Endothelial cell of umbilical vein (primary cell): ENCODE data around the gene IGFBP3. TPM values are rescaled to one million over a fixed set of nuclear protein-coding genes. Genes with fewer than 3 reads are reported as not detected.

ENCODE experiments used
- BruUV-seq: library from RNA; stranded (reverse); fragments of 400-500 nt; replicated peaks from 2 replicates; lab custom pipeline; 2021; lab: Mats Ljungman, UMichigan
- CTCF ChIA-PET: fragments of 300-600, 350-600 bp; sonication (Branson Sonifier 250); formaldehyde crosslinking; loops from one replicate; lab custom pipeline; 2021; ENCODE audit warnings: antibody characterized with exemption, inconsistent platforms; lab: Charles Lee
- POLR2A ChIA-PET: fragments of 300-600, 350-600 bp; sonication (Branson Sonifier 250); formaldehyde crosslinking; loops from one replicate; lab custom pipeline; 2021; ENCODE audit warnings: antibody characterized with exemption, inconsistent platforms; lab: Charles Lee
- DNase-seq: peaks from one replicate; pipeline ENCODE4 v3.0.0-alpha.2; 2011; ENCODE audit warnings: low read depth, low spot score
- FAIRE-seq: peaks from 2 replicates; lab custom pipeline; 2011; peaks lifted over from hg19 to GRCh38; lab: Jason Lieb, UNC
- H2AFZ ChIP-seq: 2 replicates; pipeline ENCODE4 v1.6.0; 2012; ENCODE audit warnings: low read depth, low read length, control low read depth, inconsistent platforms
- H3K27ac ChIP-seq: 2 replicates; pipeline ENCODE4 v1.5.1; 2011; ENCODE audit warnings: low read depth, mild to moderate bottlenecking, control low read depth, low read length, moderate library complexity; ENCODE audit not compliant: insufficient read depth
- H3K27me3 ChIP-seq, 2 experiments: 2 replicates each; pipeline versions ENCODE4 v1.6.0 to v1.6.1; 2011; ENCODE audit warnings: low read length in 2 of 2, mixed read lengths in 1 of 2; ENCODE audit not compliant: control insufficient read depth in 2 of 2, insufficient read depth in 2 of 2
- H3K36me3 ChIP-seq, 2 experiments: 2 replicates in 1 of 2; 3 replicates in 1 of 2; pipeline ENCODE4 v1.5.1; 2011; ENCODE audit warnings: low read length in 2 of 2, mild to moderate bottlenecking in 1 of 2, moderate library complexity in 1 of 2; ENCODE audit not compliant: control insufficient read depth in 2 of 2, insufficient read depth in 2 of 2; ENCODE audit errors: extremely low read depth in 1 of 2
- H3K4me1 ChIP-seq: 3 replicates; pipeline ENCODE4 v1.5.1; 2011; ENCODE audit warnings: mild to moderate bottlenecking, low read length; ENCODE audit not compliant: control insufficient read depth, insufficient read depth; ENCODE audit errors: extremely low read depth
- H3K4me2 ChIP-seq: 2 replicates; pipeline ENCODE4 v1.6.1; 2011; ENCODE audit warnings: low read length, control low read depth, mixed read lengths; ENCODE audit not compliant: insufficient read depth
- H3K4me3 ChIP-seq, 3 experiments: fragments of 200-600 bp in 1 of 3; sonication (generic), shearing (Covaris generic) in 1 of 3; replicated peaks in 1 of 3; 2 replicates each; pipeline ENCODE4 v1.5.1; 2011 to 2016; ENCODE audit warnings: control low read depth in 3 of 3, low read length in 3 of 3, mild to moderate bottlenecking in 2 of 3, inconsistent platforms in 1 of 3, low read depth in 1 of 3, moderate library complexity in 1 of 3; ENCODE audit not compliant: insufficient read depth in 1 of 3
- H3K79me2 ChIP-seq: 2 replicates; pipeline ENCODE4 v1.6.0; 2012; ENCODE audit warnings: low read length, inconsistent platforms; ENCODE audit not compliant: control insufficient read depth, insufficient read depth
- H3K9ac ChIP-seq: replicated peaks from 2 replicates; pipeline ENCODE3; 2011; ENCODE audit warnings: low read length, control low read depth; ENCODE audit not compliant: insufficient read depth; ENCODE audit errors: extremely low read depth
- H3K9me1 ChIP-seq: replicated peaks from 3 replicates; pipeline ENCODE4 v1.6.0; 2011; ENCODE audit warnings: mild to moderate bottlenecking, low read length; ENCODE audit not compliant: control insufficient read depth, insufficient read depth; ENCODE audit errors: extremely low read depth
- H3K9me3 ChIP-seq: replicated peaks from 2 replicates; pipeline ENCODE4 v1.5.1; 2012; ENCODE audit warnings: low read length, inconsistent platforms; ENCODE audit not compliant: control insufficient read depth, insufficient read depth
- H4K20me1 ChIP-seq: replicated peaks from 2 replicates; pipeline ENCODE3; 2011; ENCODE audit warnings: mild to moderate bottlenecking, low read length; ENCODE audit not compliant: control insufficient read depth, insufficient read depth; ENCODE audit errors: extremely low read depth
- CTCF ChIP-seq, 2 donors: IDR thresholded peaks; 1 replicate in 1 of 2; 2 replicates in 1 of 2; pipeline ENCODE4 v1.5.1; 2011; ENCODE audit warnings: low read length in 2 of 2, mild to moderate bottlenecking in 2 of 2, moderate library complexity in 2 of 2, control low read depth in 1 of 2, inconsistent platforms in 1 of 2, low read depth in 1 of 2; ENCODE audit not compliant: insufficient read depth in 1 of 2; ENCODE audit errors: extremely low read depth in 1 of 2
- EZH2 ChIP-seq: IDR thresholded peaks from 2 replicates; pipeline ENCODE4 v1.6.1; 2012; ENCODE audit warnings: borderline replicate concordance, low read depth, mild to moderate bottlenecking, moderate library complexity, low read length, inconsistent platforms; ENCODE audit not compliant: severe bottlenecking
- FOS ChIP-seq: IDR thresholded peaks from 2 replicates; pipeline ENCODE4 v1.6.1; 2011; ENCODE audit warnings: mild to moderate bottlenecking, low read length, moderate library complexity, borderline replicate concordance; ENCODE audit not compliant: insufficient read depth
- GATA2 ChIP-seq: IDR thresholded peaks from 2 replicates; pipeline ENCODE4 v1.7.0; 2011; ENCODE audit warnings: low read depth, mild to moderate bottlenecking, moderate library complexity, mixed read lengths, low read length; ENCODE audit not compliant: insufficient read length, insufficient read depth
- JUN ChIP-seq: IDR thresholded peaks from 2 replicates; pipeline ENCODE4 v1.6.1; 2011; ENCODE audit warnings: borderline replicate concordance, low read depth; ENCODE audit not compliant: insufficient read length, insufficient read depth
- MYC ChIP-seq: IDR thresholded peaks from one replicate; pipeline ENCODE4 v1.6.1; 2011; ENCODE audit warnings: mild to moderate bottlenecking, low read depth, low read length
- POLR2A ChIP-seq: IDR thresholded peaks from 2 replicates; pipeline ENCODE4 v1.6.1; 2012; ENCODE audit warnings: low read depth, mild to moderate bottlenecking, control low read depth, low read length
- POLR2AphosphoS5 ChIP-seq: IDR thresholded peaks from 2 replicates; pipeline ENCODE4 v1.6.1; 2012; ENCODE audit warnings: low read depth, mild to moderate bottlenecking, control low read depth, low read length, moderate library complexity; ENCODE audit not compliant: insufficient read depth
- dilution Hi-C: fragments of 300-500 bp; cut with MboI; formaldehyde crosslinking; loops from one replicate; pipeline ENCODE4 v1.15.0; 2019; ENCODE audit warnings: low sequenced_read_pairs; ENCODE audit not compliant: extremely low pct_ligation_motif_present
- intact Hi-C: fragments of 100-400 bp; cut with micrococcal nuclease; formaldehyde crosslinking; loops from one replicate; pipeline ENCODE4 v1.10.0; 2022
- polyA plus RNA-seq, 4 experiments: library from polyadenylated mRNA; depleted of rRNA in 3 of 4; stranded (reverse) in 3 of 4; unstranded in 1 of 4; fragments of >200 nt; gene quantifications; 2 replicates each; pipeline versions ENCODE4 v1.2.1 to v1.2.3, GENCODE V29; 2011 to 2012; ENCODE audit warnings: missing spikeins in 1 of 4
- total RNA-seq: library from RNA; stranded (reverse); gene quantifications from 2 replicates; pipeline ENCODE4 v1.2.3, GENCODE V29; 2021
- TF ChIP-seq, protein P1 (sequence below): IDR thresholded peaks from 2 replicates; pipeline ENCODE4 v1.6.1; 2011; ENCODE audit not compliant: insufficient read depth, insufficient read length

The IGFBP3 gene
- total and polyA plus RNA-seq, 2 donors (not counting 3 experiments of a cell fraction or from before 2014, with no cell fraction given), result 3.4 to 10.1 TPM

DNA sequence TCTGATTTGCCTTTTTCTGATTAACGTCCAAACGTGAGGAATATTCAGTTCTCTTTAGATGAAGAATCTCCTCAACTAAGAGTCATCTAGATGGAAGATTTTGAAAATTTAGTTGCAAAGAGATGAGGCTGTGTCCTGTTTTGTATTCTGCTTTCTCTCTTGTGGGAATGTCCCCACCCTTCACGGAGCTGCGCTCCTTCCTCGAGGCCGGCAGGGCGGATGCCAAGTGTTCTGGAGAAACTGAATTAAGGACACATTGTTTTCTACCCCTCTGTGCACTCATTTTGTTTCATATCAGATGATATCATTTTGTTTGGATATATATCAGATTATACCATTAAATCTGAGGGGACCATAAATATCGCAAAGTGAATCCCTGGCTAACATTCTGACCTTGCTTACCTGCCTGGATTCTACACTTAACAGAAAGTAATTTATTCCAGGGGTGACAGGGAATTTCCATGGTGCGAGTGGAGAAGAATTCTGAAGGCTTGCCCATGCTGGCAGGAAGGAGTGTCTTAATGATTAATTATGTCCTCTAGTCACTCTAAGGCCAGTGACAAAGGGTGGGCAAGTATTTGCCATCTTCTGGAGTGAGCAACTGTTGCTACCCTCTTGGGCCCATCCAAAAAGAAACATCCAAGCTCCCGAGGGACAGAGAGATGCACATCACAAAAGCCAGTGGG lies 47.9 kb upstream of the IGFBP3 start:
- no peak for FAIRE-seq
- intact Hi-C loops, result no loop called here
- CTCF ChIA-PET, result no interaction called here

DNA sequence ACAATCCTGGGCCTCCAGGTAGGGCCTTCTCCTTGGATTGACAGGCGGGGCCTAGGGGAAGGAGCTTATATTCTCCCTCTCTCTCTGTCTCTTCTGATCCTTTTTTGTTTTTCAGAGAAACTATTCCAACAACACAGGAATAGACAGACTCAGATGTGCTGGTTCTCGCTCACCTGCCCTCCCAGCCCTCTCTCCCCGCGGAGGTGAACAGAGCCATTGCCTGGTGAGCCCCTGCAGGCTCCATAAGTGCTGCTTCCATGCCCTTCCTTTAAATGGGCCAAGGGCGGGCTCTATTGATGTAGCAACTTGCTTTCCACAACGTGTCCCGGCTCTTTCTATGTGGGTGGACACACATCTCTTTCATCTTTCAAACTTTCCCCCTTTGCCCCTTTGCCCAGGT lies 47.2 kb upstream of the IGFBP3 start:
- TF ChIP-seq EZH2, result no peak
- TF ChIP-seq POLR2A, result no peak
- TF ChIP-seq, protein P1, sequence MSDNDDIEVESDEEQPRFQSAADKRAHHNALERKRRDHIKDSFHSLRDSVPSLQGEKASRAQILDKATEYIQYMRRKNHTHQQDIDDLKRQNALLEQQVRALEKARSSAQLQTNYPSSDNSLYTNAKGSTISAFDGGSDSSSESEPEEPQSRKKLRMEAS, result no peak
- no peak for TF ChIP-seq JUN
- TF ChIP-seq FOS, result no peak
- TF ChIP-seq GATA2, result no peak
- TF ChIP-seq MYC, result no peak
- TF ChIP-seq POLR2AphosphoS5, result no peak
- TF ChIP-seq CTCF (IDR thresholded peaks at IDR 0.05; ENCODE audit: extremely low read depth in 1 of 2, insufficient read depth in 1 of 2, low read depth in 1 of 2, low read length in 2 of 2), result no peak
- Histone ChIP-seq H3K9me1 (no peaks in the 10 kb centered on the region), H3K36me3 (no peaks in the 10 kb centered on the region), H3K4me3 (no peak overlapping the region), H3K27me3 (peaks cover 0 to 2% of the 10 kb centered on the region in 2 experiments), H3K79me2 (no peaks in the 10 kb centered on the region), H3K27ac (no peak overlapping the region), H4K20me1 (no peaks in the 10 kb centered on the region), H2AFZ (no peak overlapping the region), H3K9me3 (no peaks in the 10 kb centered on the region), H3K4me1 (no peaks in the 10 kb centered on the region), H3K9ac (no peak overlapping the region), H3K4me2 (no peak overlapping the region)
- dilution Hi-C loops, result no loop called here
- POLR2A ChIA-PET, result no interaction called here
- intact Hi-C loops, result no loop called here
- CTCF ChIA-PET, result no interaction called here
- BruUV-seq, result no TSS peak
- DNase-seq (no peak), FAIRE-seq (no peak)

More for the DNA sequence above, 47.9 kb upstream of the IGFBP3 start:
- H3K27me3 ChIP-seq, result peaks cover 0 to 2% of the 10 kb centered on the region in 2 experiments
- no peak overlapping the region for H3K27ac ChIP-seq
- POLR2A ChIA-PET, result no interaction called here
- no peaks in the 10 kb centered on the region for H3K9me1 ChIP-seq
- dilution Hi-C loops, result no loop called here
- H2AFZ ChIP-seq, result no peak overlapping the region
- H4K20me1 ChIP-seq, result no peaks in the 10 kb centered on the region
- H3K9ac ChIP-seq, result no peak overlapping the region
- no peak overlapping the region for H3K4me2 ChIP-seq
- no peaks in the 10 kb centered on the region for H3K9me3 ChIP-seq
- H3K79me2 ChIP-seq, result no peaks in the 10 kb centered on the region
- no peak overlapping the region for H3K4me3 ChIP-seq
- DNase-seq, result no peak
- no peak for TF ChIP-seq POLR2A
- TF ChIP-seq GATA2, result no peak
- no peak for TF ChIP-seq FOS
- TF ChIP-seq MYC, result no peak
- no peak for TF ChIP-seq EZH2
- TF ChIP-seq, protein P1, result no peak
- no peaks in the 10 kb centered on the region for H3K36me3 ChIP-seq
- no peaks in the 10 kb centered on the region for H3K4me1 ChIP-seq
- no TSS peak for BruUV-seq
